HG03196 (cell line): ENCODE measurements around the gene ZNF813.

Source experiments
- ATAC-seq: cut with Tn5 transposase; IDR thresholded peaks from one replicate; pipeline ENCODE4 v1.9.1; 2021; ENCODE audit not compliant: unreplicated experiment

ZNF813 gene

GRCh38 chr19:53519446-53519845 lies 51.9 kb downstream of the ZNF813 start:
- ATAC-seq: no peak

GRCh38 chr19:53520163-53520546 lies 52.6 kb downstream of the ZNF813 start:
- no peak for ATAC-seq

- ATAC-seq: peak; percentile 96
These were observed 53.2 kb downstream of the ZNF813 start for GRCh38 chr19:53520547-53521372.

GRCh38 chr19:53521373-53522202 lies 54.1 kb downstream of the ZNF813 start:
- no peak for ATAC-seq

GRCh38 chr19:53525922-53526321 lies 58.4 kb downstream of the ZNF813 start:
- ATAC-seq: no peak

GRCh38 chr19:53530622-53531021 lies 63.1 kb downstream of the ZNF813 start:
- no peak for ATAC-seq

GRCh38 chr19:53531457-53531856 lies 63.9 kb downstream of the ZNF813 start:
- ATAC-seq: no peak

GRCh38 chr19:53532362-53532761 lies 64.8 kb downstream of the ZNF813 start:
- no peak for ATAC-seq

- ATAC-seq: no peak
These were observed 68.7 kb downstream of the ZNF813 start for GRCh38 chr19:53536225-53536548.

- no peak for ATAC-seq
These were observed 69.6 kb downstream of the ZNF813 start for GRCh38 chr19:53537121-53537520.

GRCh38 chr19:53537521-53538377 lies 70.2 kb downstream of the ZNF813 start, which contains the start of gene ZNF331:
TSS of gene ZNF331 (plus strand) at chr19:53538145. CDS start at chr19:53569377, 31,232 bp downstream.
- ATAC-seq: peak; percentile 59

GRCh38 chr19:53538378-53539109 lies 71.0 kb downstream of the ZNF813 start:
- peak; percentile 23 for ATAC-seq

- no peak for ATAC-seq
These were observed 72.6 kb downstream of the ZNF813 start for GRCh38 chr19:53540091-53540490.

- no peak for ATAC-seq
These were observed 74.4 kb downstream of the ZNF813 start for GRCh38 chr19:53541971-53542370.

- ATAC-seq: no peak
These were observed 77.9 kb downstream of the ZNF813 start for GRCh38 chr19:53545271-53546065.
